Activated CD4-positive, alpha-beta memory T cell treated with anti-CD3 and anti-CD28 coated beads, Interleukin-2, amount 10 ng/mL, durations not matched to agents 7 days and 5 days (primary cell): Measurements from ENCODE around the gene PLA2G4B. TPM values are rescaled to one million over a fixed set of nuclear protein-coding genes. Genes with fewer than 3 reads are reported as not detected.

Source experiments
- CTCF ChIA-PET: fragments of 350-600 bp; sonication (Branson Sonifier 250); formaldehyde crosslinking; loops from one replicate; lab custom pipeline; 2021; ENCODE audit warnings: antibody characterized with exemption, inconsistent platforms; lab: Charles Lee
- POLR2A ChIA-PET: fragments of 350-600 bp; sonication (Branson Sonifier 250); formaldehyde crosslinking; loops from one replicate; lab custom pipeline; 2021; ENCODE audit warnings: antibody characterized with exemption; lab: Charles Lee
- DNase-seq: peaks from one replicate; pipeline ENCODE4 v3.0.0-alpha.2; 2020
- H3K27ac Mint-ChIP-seq: one replicate; pipeline ENCODE4 v1.8.0; 2021; ENCODE audit warnings: mild to moderate bottlenecking, mixed read lengths
- H3K27me3 Mint-ChIP-seq: one replicate; pipeline ENCODE4 v1.8.0; 2021; ENCODE audit warnings: mixed read lengths
- H3K36me3 Mint-ChIP-seq: one replicate; pipeline ENCODE4 v1.8.0; 2021; ENCODE audit warnings: low read depth, mixed read lengths
- H3K4me1 Mint-ChIP-seq: one replicate; pipeline ENCODE4 v1.8.0; 2021; ENCODE audit warnings: mixed read lengths
- H3K4me3 Mint-ChIP-seq: one replicate; pipeline ENCODE4 v1.8.0; 2021; ENCODE audit warnings: mild to moderate bottlenecking, mixed read lengths
- H3K9me3 Mint-ChIP-seq: one replicate; pipeline ENCODE4 v1.8.0; 2021; ENCODE audit warnings: mixed read lengths
- total RNA-seq, 2 experiments: library from RNA; stranded (reverse); gene quantifications; one replicate each; pipeline ENCODE4 v1.2.3, GENCODE V29; 2021

PLA2G4B gene
- total RNA-seq, 2 experiments from 2014 or later = 6.0 to 6.8 TPM

GRCh38 chr15:41822471-41822870 lies 16.2 kb upstream of the PLA2G4B start:
- H3K27ac Mint-ChIP-seq = no peak overlapping the region
- DNase-seq = no peak
- POLR2A ChIA-PET = no interaction called here
- H3K27me3 Mint-ChIP-seq = no peaks in the 10 kb centered on the region
- peaks cover 5% of the 10 kb centered on the region for H3K4me1 Mint-ChIP-seq
- CTCF ChIA-PET = interaction anchor here (1.0 to 1.2 kb wide), 2 partner anchors 49 to 50 kb away, joined by 5 read pairs; partner anchors contain the start of gene MAPKBP1
- no peak overlapping the region for H3K4me3 Mint-ChIP-seq
- H3K9me3 Mint-ChIP-seq = no peaks in the 10 kb centered on the region
- peaks cover 31% of the 10 kb centered on the region for H3K36me3 Mint-ChIP-seq

DNA sequence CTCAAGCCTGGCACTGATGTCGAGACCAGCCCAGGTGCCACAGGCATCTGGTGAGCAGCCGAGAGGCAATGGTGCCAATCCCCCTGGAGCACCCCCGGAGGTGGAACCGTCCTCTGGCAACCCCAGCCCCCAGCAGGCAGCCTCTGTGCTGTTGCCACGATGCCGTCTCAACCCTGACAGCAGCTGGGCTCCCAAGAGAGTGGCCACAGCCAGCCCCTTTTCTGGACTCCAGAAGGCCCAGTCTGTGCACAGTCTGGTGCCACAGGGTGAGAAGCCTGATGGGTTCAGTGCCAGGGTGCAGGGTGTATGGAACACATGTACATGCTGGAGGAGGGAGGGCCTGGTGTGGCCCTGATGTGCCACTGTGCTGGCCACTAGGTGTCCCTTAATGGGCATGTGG lies 15.7 kb upstream of the PLA2G4B start:
- Mint-ChIP-seq H3K36me3 (peaks cover 31% of the 10 kb centered on the region), H3K4me3 (no peak overlapping the region), H3K27ac (no peak overlapping the region), H3K4me1 (peaks cover 8% of the 10 kb centered on the region), H3K9me3 (no peaks in the 10 kb centered on the region), H3K27me3 (no peaks in the 10 kb centered on the region)
- DNase-seq = no peak
- POLR2A ChIA-PET = no interaction called here
- CTCF ChIA-PET = interaction anchor here (1.0 kb wide), 1 partner anchor 50 kb away, joined by 5 read pairs; no protein-coding TSS in a partner anchor

DNA sequence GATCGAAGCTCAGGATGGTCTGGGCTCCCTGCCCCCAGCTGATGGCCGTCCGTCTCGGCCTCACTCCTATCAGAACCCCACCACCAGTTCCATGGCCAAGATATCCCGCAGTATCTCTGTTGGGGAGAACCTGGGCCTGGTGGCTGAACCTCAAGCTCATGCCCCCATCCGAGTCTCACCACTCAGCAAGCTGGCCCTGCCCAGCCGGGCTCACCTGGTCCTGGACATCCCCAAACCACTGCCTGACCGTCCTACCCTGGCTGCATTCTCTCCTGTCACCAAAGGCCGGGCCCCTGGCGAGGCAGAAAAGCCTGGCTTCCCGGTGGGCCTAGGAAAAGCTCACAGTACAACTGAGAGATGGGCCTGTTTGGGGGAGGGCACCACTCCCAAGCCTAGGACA lies 15.1 kb upstream of the PLA2G4B start:
- POLR2A ChIA-PET = no interaction called here
- H3K4me1 Mint-ChIP-seq = peaks cover 9% of the 10 kb centered on the region
- H3K4me3 Mint-ChIP-seq = no peak overlapping the region
- H3K27ac Mint-ChIP-seq = no peak overlapping the region
- peaks cover 27% of the 10 kb centered on the region for H3K36me3 Mint-ChIP-seq
- CTCF ChIA-PET = interaction anchor here (1.0 kb wide), 1 partner anchor 51 kb away, joined by 5 read pairs; no protein-coding TSS in a partner anchor
- no peak for DNase-seq
- no peaks in the 10 kb centered on the region for H3K9me3 Mint-ChIP-seq
- H3K27me3 Mint-ChIP-seq = no peaks in the 10 kb centered on the region

GRCh38 chr15:41824062-41824745 lies 14.4 kb upstream of the PLA2G4B start:
- Mint-ChIP-seq H3K27ac (no peak overlapping the region), H3K4me1 (peaks cover 15% of the 10 kb centered on the region), H3K9me3 (no peaks in the 10 kb centered on the region), H3K36me3 (peaks cover 23% of the 10 kb centered on the region), H3K4me3 (no peak overlapping the region), H3K27me3 (peaks cover 3% of the 10 kb centered on the region)
- DNase-seq = no peak
- POLR2A ChIA-PET = no interaction called here
- CTCF ChIA-PET = no interaction called here

DNA sequence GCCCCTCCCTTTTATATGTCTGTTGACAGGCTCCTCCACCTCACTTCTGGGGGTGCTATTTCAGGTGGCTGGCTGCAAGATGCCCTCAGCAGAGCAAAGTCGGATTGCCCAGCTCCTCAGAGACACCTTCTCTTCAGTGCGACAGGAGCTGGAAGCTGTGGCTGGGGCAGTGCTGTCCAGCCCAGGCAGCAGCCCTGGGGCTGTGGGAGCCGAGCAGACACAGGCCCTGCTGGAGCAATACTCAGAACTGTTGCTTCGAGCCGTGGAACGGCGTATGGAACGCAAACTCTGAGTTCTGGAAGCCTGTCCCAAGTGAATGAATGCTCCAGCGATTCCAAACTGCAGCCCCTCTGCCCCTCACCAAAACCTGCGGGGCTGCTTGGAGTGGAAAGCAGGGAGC lies 13.5 kb upstream of the PLA2G4B start:
- H3K4me1 Mint-ChIP-seq = peaks cover 20% of the 10 kb centered on the region
- H3K27me3 Mint-ChIP-seq = peaks cover 3% of the 10 kb centered on the region
- no peak overlapping the region for H3K4me3 Mint-ChIP-seq
- DNase-seq = no peak
- no peak overlapping the region for H3K27ac Mint-ChIP-seq
- H3K9me3 Mint-ChIP-seq = no peaks in the 10 kb centered on the region
- ChIA-PET POLR2A (interaction anchor here (1.0 to 2.8 kb wide), 2 partner anchors 13 to 70 kb away, joined by 3 to 8 read pairs; no protein-coding TSS in a partner anchor), CTCF (interaction anchor here (2.6 kb wide), 1 partner anchor 14 kb away, joined by 12 read pairs; no protein-coding TSS in a partner anchor)
- peaks cover 22% of the 10 kb centered on the region for H3K36me3 Mint-ChIP-seq

DNA sequence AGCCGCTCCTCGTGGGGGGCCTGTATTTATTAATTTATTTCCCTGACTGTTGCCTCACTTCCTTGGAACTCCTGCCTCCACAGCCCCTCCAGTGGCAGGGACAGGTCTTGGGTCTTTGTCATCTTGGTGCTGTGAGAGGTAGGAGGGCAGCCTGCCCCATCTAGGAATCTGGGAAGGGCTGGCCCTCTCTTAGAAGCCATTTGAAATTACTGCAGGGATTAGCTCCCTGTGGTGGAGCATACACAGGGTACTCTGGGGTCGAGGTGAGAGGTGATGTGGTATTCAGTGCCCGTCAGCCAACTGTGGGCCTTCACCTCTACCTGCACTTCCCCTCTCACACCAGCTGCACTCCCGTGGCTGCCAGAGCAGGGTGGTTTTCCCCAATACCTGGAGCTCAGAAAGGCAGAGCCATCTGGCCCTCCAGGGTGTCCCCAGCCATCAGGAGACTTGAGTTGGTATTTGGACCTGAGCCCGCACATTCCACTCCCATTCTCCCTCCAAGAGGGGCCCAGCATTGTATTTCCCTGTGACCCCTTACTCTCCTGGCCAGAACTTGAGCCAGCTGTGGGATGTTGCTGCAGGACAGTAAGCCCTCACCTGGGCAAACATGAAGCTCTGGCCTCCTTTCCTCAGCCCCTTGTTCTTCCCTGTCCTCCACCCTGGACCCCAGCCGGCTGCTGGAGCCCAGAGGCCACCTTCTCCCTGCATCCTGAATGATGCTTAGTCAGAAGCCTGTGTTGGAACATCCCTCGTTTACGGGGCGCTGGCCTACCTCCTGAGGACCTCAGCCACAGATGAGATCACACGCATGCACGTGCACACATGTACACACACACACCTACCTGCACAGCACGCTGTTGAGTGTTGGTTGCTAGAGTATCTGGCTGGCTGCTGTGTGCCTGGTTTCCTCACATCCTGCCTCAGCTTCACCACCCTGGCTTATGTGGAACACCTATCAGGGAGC lies 12.8 kb upstream of the PLA2G4B start:
- DNase-seq = no peak
- Mint-ChIP-seq H3K4me3 (peak overlapping the region; percentile 59), H3K27me3 (peaks cover 3% of the 10 kb centered on the region), H3K4me1 (peaks cover 25% of the 10 kb centered on the region), H3K27ac (no peak overlapping the region), H3K36me3 (peaks cover 22% of the 10 kb centered on the region), H3K9me3 (no peaks in the 10 kb centered on the region)
- POLR2A ChIA-PET = interaction anchor here (0.9 to 2.8 kb wide), 5 partner anchors 14 to 70 kb away, joined by 3 to 8 read pairs (median 3); partner anchors contain the start of gene MAPKBP1
- CTCF ChIA-PET = interaction anchor here (2.6 to 4.1 kb wide), 2 partner anchors 15 to 52 kb away, joined by 12 to 31 read pairs; partner anchors contain the start of gene MAPKBP1

DNA sequence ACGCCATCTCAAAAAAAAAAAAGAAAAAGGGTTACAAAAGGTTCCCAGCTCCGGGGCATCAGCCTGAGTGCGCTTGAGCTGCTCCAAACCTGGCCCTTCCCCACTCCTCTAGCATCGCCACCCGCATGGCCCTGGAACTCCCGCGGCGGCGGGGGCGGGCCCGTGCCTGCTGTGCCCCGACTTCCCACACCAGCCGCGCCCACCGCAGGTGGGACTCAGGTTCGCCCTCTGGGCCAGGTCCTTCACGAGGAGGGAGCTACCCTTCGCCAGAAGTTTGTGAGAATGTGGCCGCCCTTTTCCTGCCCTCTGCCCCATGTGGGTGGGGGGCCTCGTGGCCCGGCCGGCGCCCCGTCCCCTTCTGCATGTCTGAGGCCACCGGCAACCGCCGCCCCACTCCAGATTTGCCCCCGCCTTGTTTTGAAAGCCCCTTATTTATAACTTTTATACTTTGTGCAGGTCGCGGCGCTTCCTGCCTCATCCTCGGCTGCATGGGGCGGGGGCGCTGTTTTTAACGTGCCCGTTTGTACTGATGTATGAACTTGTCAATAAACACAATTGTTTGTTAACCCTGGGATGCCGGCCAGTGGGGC lies 11.3 kb upstream of the PLA2G4B start:
- ChIA-PET POLR2A (interaction anchor here (1.1 to 2.8 kb wide), 4 partner anchors 16 to 53 kb away, joined by 3 to 8 read pairs (median 4); partner anchors contain the start of gene MAPKBP1), CTCF (interaction anchor here (0.6 to 4.1 kb wide), 7 partner anchors 16 to 428 kb away, joined by 3 to 31 read pairs (median 4); partner anchors contain the start of gene MAPKBP1)
- Mint-ChIP-seq H3K4me1 (peaks cover 40% of the 10 kb centered on the region), H3K4me3 (peak overlapping the region; percentile 76), H3K27ac (no peak overlapping the region), H3K9me3 (no peaks in the 10 kb centered on the region), H3K36me3 (peaks cover 28% of the 10 kb centered on the region), H3K27me3 (peaks cover 3% of the 10 kb centered on the region)
- no peak for DNase-seq

DNA sequence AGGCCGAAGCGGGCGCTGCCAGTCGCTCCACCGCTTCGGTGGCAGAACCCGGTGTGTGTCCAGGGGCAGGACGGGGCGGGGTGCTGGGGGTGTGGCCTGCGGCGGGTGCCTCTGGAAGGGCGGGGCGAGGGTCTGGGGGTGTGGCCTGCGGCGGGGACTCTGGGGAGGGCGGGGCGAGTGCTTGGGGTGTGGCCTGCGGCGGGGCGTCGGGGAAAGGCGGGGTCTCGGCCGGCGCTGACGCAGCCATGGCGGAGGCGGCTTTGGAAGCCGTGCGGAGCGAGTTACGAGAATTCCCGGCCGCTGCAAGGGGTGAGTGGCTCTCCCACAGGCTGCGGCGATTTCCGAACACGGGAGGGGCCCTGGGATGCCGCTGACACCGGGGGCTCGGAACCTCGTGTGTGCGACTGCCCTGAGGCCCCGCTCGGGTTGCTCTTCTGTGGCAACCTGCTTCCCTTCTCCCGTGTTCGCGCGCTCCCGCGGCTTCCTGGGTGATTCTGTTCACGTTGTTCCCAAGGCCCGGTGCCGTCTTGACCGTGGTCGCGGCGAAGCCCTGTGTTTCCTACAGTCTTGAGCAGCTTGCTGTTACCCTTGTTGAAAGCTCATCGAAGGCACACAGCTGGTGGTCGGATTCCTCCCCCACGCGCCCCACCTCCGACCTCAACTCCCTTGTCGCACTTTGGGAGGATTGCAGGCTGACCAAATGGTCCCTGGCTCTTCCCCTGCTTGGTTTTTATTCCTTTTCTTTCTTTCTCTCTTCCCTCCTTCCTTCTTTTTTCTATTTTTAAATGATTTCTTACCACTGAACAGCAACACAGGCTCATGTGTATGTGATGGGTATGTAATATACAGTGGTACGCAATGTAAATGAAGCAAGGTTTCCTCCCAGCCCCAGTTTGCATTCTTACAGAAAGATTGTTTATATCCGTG lies 10.5 kb upstream of the PLA2G4B start, which contains the start of gene JMJD7:
Gene JMJD7 (plus strand): TSS at position 213 of the 927 bp plus-strand sequence. CDS start 33 bp downstream, at position 246.
- POLR2A ChIA-PET = interaction anchor here (1.6 to 2.8 kb wide), 3 partner anchors 16 to 48 kb away, joined by 3 to 8 read pairs (median 5); no protein-coding TSS in a partner anchor
- H3K27me3 Mint-ChIP-seq = peaks cover 3% of the 10 kb centered on the region
- H3K4me1 Mint-ChIP-seq = peaks cover 48% of the 10 kb centered on the region
- CTCF ChIA-PET = interaction anchor here (1.0 to 4.1 kb wide), 6 partner anchors 17 to 77 kb away, joined by 3 to 31 read pairs (median 6); partner anchors contain the start of gene MAPKBP1
- H3K4me3 Mint-ChIP-seq = peak within 1 kb of the TSS; percentile 76
- H3K27ac Mint-ChIP-seq = peak within 1 kb of the TSS; percentile 17
- H3K36me3 Mint-ChIP-seq = peaks cover 31% of the 10 kb centered on the region
- DNase-seq = peak; percentile 94
- H3K9me3 Mint-ChIP-seq = no peaks in the 10 kb centered on the region

DNA sequence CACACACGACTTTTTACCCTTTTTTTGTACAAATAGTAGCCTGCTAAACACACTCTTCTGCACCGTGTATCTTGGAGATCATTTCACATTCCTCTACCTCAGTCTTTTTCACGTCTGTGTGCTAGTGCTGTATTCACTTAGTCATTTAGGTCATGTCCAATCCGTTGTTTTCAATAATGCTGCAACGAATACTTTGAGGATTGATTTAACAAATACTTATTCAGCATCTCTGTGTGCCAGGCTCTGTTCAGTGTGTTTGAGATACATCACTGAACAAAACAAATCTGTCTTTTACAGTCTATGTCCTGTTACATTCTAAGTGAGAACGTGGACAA lies 9.9 kb upstream of the PLA2G4B start:
- Mint-ChIP-seq H3K9me3 (no peaks in the 10 kb centered on the region), H3K36me3 (peaks cover 31% of the 10 kb centered on the region), H3K27me3 (peaks cover 3% of the 10 kb centered on the region), H3K4me3 (peak overlapping the region; percentile 76), H3K4me1 (peaks cover 49% of the 10 kb centered on the region), H3K27ac (no peak overlapping the region)
- ChIA-PET CTCF (interaction anchor here (1.5 to 4.1 kb wide), 2 partner anchors 55 to 76 kb away, joined by 3 to 31 read pairs; partner anchors contain the start of gene MAPKBP1), POLR2A (interaction anchor here (1.6 kb wide), 1 partner anchor 48 kb away, joined by 3 read pairs; no protein-coding TSS in a partner anchor)
- DNase-seq = no peak

DNA sequence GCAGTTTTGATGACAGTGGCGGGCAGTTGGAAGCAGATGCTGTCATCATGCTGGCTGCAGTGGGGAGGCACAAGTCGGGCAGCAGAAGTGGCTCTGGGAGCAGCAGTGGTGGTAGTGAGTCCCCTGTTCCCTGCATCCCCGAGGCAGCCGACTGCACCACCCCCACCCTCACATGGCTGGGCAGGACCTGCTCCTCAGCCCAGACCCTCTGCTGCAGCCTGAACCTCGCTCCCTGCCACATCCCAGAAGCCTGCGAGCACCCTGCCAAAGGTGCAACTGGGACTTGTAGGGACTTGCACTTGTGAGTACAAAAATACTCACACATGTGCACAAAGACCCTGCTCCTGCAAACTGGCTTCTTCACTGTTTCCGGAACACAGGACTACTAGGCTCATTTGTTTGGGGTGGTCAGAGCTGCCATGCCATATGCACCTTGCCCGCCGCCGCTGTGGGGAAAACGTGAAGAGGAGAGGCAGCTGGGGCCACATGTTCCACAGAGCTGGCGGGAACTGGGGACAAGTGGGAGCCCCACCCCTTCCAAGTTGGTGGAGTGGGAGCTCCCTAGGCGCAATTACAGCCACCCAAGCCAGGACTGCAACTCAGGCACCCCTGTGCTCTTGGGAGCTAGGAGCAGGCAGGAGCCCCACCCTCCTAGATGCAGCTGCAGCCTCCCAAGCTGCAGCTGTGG lies 8.5 kb upstream of the PLA2G4B start:
- Mint-ChIP-seq H3K4me1 (peaks cover 50% of the 10 kb centered on the region), H3K9me3 (no peaks in the 10 kb centered on the region), H3K27ac (no peak overlapping the region), H3K27me3 (peaks cover 3% of the 10 kb centered on the region), H3K4me3 (no peak overlapping the region), H3K36me3 (peaks cover 22% of the 10 kb centered on the region)
- ChIA-PET CTCF (interaction anchor here (1.8 to 2.8 kb wide), 3 partner anchors 56 to 107 kb away, joined by 6 to 46 read pairs (median 7); partner anchors contain the start of gene MAPKBP1), POLR2A (interaction anchor here (2.0 to 3.3 kb wide), 4 partner anchors 19 to 65 kb away, joined by 4 to 15 read pairs (median 9); no protein-coding TSS in a partner anchor)
- DNase-seq = no peak
